HG02970 (cell line): ENCODE data around the gene DNASE1L1.
"Not testable (repeated sequence)": the region's sequence is repeated elsewhere in the genome, so short reads cannot be mapped to it uniquely, and the experiment has no call there.

Experiments used
- ATAC-seq: cut with Tn5 transposase; IDR thresholded peaks from one replicate; pipeline ENCODE4 v1.9.1; 2021; ENCODE audit warnings: mild to moderate bottlenecking, moderate library complexity, moderate number of reproducible peaks; ENCODE audit not compliant: unreplicated experiment, low FRiP score

The DNASE1L1 gene

GRCh38 chrX:154411981-154412340, 2.9 kb upstream of the DNASE1L1 start:
- no peak for ATAC-seq

GRCh38 chrX:154408659-154409221, 314 bp downstream of the DNASE1L1 start:
- ATAC-seq, result no peak

GRCh38 chrX:154404625-154405192, 4.3 kb downstream of the DNASE1L1 start:
- no peak for ATAC-seq

- no peak for ATAC-seq
Measured at GRCh38 chrX:154403858-154404257, 5.2 kb downstream of the DNASE1L1 start.

- no peak for ATAC-seq
Measured at GRCh38 chrX:154403192-154403591, 5.9 kb downstream of the DNASE1L1 start.

GRCh38 chrX:154402622-154403127, 6.4 kb downstream of the DNASE1L1 start:
- ATAC-seq, result no peak

GRCh38 chrX:154401918-154402621, 7.0 kb downstream of the DNASE1L1 start:
- no peak for ATAC-seq

GRCh38 chrX:154401045-154401799, 7.8 kb downstream of the DNASE1L1 start:
- ATAC-seq, result no peak

GRCh38 chrX:154400369-154400817, 8.7 kb downstream of the DNASE1L1 start:
- not testable (repeated sequence) for ATAC-seq

- ATAC-seq, result no peak
Measured at GRCh38 chrX:154399527-154400368, 9.3 kb downstream of the DNASE1L1 start.

GRCh38 chrX:154398668-154399526, 10.2 kb downstream of the DNASE1L1 start:
- peak; percentile 7 for ATAC-seq

- ATAC-seq, result peak; percentile 77
Measured at GRCh38 chrX:154397888-154398667, 11.0 kb downstream of the DNASE1L1 start, which contains the start of gene RPL10. TSS of gene RPL10 (plus strand) at chrX:154398377. CDS start at chrX:154398520, 143 bp downstream.

GRCh38 chrX:154396973-154397887, 11.8 kb downstream of the DNASE1L1 start:
- peak; percentile 27 for ATAC-seq

GRCh38 chrX:154396363-154396762, 12.7 kb downstream of the DNASE1L1 start:
- ATAC-seq, result not testable (repeated sequence)

- peak; percentile 59 for ATAC-seq
Measured at GRCh38 chrX:154389812-154390747, 19.0 kb downstream of the DNASE1L1 start.

- ATAC-seq, result not testable (repeated sequence)
Measured at GRCh38 chrX:154388649-154389048, 20.4 kb downstream of the DNASE1L1 start.
